Peyer's patch (tissue), 4 donors: ENCODE results near the gene SLC13A5. TPM values are rescaled to one million over a fixed set of nuclear protein-coding genes. Genes with fewer than 3 reads are reported as not detected.

Experiments
- DNase-seq, 3 donors: peaks; one replicate each; pipeline ENCODE4 v3.0.0-alpha.2; 2017 to 2019
- H3K27ac ChIP-seq, 4 donors: fragments of 200-600 bp; sonication (generic); one replicate each; pipeline ENCODE4 v1.5.1; 2016 to 2019
- H3K27me3 ChIP-seq, 2 donors: fragments of 200-600 bp; sonication (generic); one replicate each; pipeline ENCODE4 v1.5.1; 2019
- H3K36me3 ChIP-seq, 3 donors: fragments of 200-600 bp; sonication (generic); one replicate each; pipeline ENCODE4 v1.5.1; 2016 to 2019
- H3K4me1 ChIP-seq, 4 donors: fragments of 200-600 bp; sonication (generic); one replicate each; pipeline ENCODE4 v1.5.1; 2016 to 2019
- H3K4me3 ChIP-seq, 4 donors: fragments of 200-600 bp; sonication (generic); 1 replicate in 3 of 4; 2 replicates in 1 of 4; pipeline ENCODE4 v1.5.1; 2016 to 2019; ENCODE audit warnings: mild to moderate bottlenecking in 1 of 4
- H3K9me3 ChIP-seq, 4 donors: fragments of 200-600 bp; sonication (generic); one replicate each; pipeline ENCODE4 v1.5.1; 2016 to 2019; ENCODE audit warnings: mild to moderate bottlenecking in 1 of 4
- POLR2A ChIP-seq, 2 donors: fragments of 450-650 bp; IDR thresholded peaks; one replicate each; pipeline ENCODE4 v1.5.1; 2017; ENCODE audit warnings: antibody characterized with exemption in 2 of 2, mild to moderate bottlenecking in 2 of 2, moderate library complexity in 2 of 2
- total RNA-seq, 4 donors: library from RNA; depleted of rRNA; stranded (reverse); fragments of >200 nt; gene quantifications; one replicate each; pipeline ENCODE4 v1.1.0, GENCODE V29; 2016
- TF ChIP-seq, protein P1 (sequence below), 6 experiments: fragments of 450-650 bp in 4 of 6; fragments of 200-600 bp in 2 of 6; sonication (generic) in 1 of 6; IDR thresholded peaks; one replicate each; pipeline ENCODE4 v1.5.1; 2017 to 2019; ENCODE audit warnings: antibody characterized with exemption in 6 of 6, mild to moderate bottlenecking in 3 of 6, moderate library complexity in 1 of 6

SLC13A5 gene
- total RNA-seq, 4 donors from 2014 or later, result not detected

DNA sequence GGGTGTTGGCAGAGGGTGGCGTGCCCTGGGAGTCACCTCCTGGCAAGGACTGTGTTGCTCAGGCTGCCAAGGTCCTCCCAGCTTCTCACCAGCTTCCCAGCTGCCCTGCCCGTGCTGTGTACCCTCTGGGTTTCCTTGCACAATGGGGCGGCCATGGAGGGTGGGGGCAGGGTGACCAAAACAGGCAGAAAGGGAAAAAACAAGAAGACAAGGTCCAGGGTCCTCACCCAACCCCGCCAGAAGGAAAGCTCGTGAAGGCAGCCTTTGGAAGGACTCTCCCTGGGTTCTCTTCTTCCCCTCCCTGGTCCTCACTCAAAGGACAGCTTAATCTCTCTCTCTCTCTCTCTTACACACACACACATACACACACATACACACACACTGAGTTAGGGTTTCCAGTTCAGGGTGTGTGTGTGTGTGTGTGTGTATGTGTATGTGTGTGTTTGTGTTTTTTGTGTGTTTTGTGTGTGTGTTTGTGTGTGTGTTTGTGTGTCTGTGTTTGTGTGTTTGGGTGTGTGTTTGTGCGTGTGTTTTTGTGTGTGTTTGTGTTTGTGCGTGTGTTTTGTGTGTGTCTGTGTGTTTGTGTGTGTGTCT, 2.0 kb downstream of the SLC13A5 start:
- Histone ChIP-seq H3K4me3 (no peak overlapping the region), H3K36me3 (no peaks in the 10 kb centered on the region), H3K9me3 (no peaks in the 10 kb centered on the region), H3K4me1 (peaks cover 0 to 4% (median 0%) of the 10 kb centered on the region in 4 donors), H3K27me3 (peaks cover 0 to 11% of the 10 kb centered on the region in 2 donors), H3K27ac (no peak overlapping the region)
- TF ChIP-seq, protein P1, sequence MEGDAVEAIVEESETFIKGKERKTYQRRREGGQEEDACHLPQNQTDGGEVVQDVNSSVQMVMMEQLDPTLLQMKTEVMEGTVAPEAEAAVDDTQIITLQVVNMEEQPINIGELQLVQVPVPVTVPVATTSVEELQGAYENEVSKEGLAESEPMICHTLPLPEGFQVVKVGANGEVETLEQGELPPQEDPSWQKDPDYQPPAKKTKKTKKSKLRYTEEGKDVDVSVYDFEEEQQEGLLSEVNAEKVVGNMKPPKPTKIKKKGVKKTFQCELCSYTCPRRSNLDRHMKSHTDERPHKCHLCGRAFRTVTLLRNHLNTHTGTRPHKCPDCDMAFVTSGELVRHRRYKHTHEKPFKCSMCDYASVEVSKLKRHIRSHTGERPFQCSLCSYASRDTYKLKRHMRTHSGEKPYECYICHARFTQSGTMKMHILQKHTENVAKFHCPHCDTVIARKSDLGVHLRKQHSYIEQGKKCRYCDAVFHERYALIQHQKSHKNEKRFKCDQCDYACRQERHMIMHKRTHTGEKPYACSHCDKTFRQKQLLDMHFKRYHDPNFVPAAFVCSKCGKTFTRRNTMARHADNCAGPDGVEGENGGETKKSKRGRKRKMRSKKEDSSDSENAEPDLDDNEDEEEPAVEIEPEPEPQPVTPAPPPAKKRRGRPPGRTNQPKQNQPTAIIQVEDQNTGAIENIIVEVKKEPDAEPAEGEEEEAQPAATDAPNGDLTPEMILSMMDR (IDR thresholded peaks at IDR 0.05), result no peak
- no peak for TF ChIP-seq POLR2A (IDR thresholded peaks at IDR 0.05)
- no peak for DNase-seq

DNA sequence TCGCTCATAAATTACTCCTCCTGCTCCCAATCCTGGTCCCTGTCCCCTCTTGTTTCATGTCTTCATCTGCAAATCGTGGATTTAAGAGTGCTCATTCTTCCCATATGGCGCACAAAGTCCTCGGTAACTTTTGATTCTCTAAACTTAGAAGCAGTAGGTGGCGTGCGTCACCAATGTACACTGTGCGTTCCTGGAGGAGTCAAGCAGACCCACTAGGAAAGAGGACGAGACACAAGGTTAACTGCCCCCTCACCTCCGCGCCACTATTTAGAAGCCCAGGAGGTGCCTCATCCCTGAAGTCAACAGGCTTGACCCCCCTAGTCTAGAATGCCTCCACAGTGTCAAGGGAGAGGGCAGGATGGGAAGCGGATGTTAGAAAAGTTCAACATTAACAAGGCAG, 2.9 kb downstream of the SLC13A5 start:
- Histone ChIP-seq H3K4me1 (peaks cover 0 to 4% (median 0%) of the 10 kb centered on the region in 4 donors), H3K4me3 (no peak overlapping the region), H3K36me3 (no peaks in the 10 kb centered on the region), H3K9me3 (no peaks in the 10 kb centered on the region), H3K27ac (no peak overlapping the region), H3K27me3 (peaks cover 0 to 11% of the 10 kb centered on the region in 2 donors)
- TF ChIP-seq, protein P1 (IDR thresholded peaks at IDR 0.05), result no peak
- no peak for TF ChIP-seq POLR2A (IDR thresholded peaks at IDR 0.05)
- DNase-seq, result no peak

DNA sequence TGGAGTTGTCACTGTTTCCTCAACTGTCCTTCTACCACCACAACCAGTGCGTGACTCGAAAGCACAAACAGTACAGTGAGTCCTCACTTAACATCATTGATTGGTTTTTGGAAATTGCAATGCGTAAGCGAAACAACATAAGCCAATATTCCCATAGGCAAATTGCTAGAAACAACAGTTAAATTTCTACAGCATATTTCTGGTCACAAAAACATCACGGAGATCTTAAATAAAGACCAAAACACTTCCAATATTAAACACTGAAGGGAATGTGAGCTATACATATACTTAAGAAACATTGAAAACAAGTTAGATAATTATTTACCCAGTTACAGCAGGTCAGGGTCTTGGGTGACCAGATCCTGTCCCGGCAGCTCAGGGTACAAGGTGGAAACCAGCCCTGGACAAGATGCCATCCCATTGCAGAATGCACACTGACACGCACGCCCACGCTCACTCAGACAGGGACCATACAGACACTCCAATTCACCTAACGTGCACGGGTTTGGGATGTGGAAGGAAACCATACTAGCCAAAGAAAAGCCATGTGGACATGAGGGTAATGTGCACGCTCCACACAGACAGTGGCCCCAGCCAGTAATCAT, 4.7 kb downstream of the SLC13A5 start:
- Histone ChIP-seq H3K4me1 (peaks cover 0 to under 1% (median 0%) of the 10 kb centered on the region in 4 donors), H3K27ac (no peak overlapping the region), H3K4me3 (no peak overlapping the region), H3K9me3 (no peaks in the 10 kb centered on the region), H3K36me3 (no peaks in the 10 kb centered on the region), H3K27me3 (peaks cover 0 to 3% of the 10 kb centered on the region in 2 donors)
- no peak for DNase-seq
- TF ChIP-seq, protein P1 (IDR thresholded peaks at IDR 0.05), result no peak
- no peak for TF ChIP-seq POLR2A (IDR thresholded peaks at IDR 0.05)

DNA sequence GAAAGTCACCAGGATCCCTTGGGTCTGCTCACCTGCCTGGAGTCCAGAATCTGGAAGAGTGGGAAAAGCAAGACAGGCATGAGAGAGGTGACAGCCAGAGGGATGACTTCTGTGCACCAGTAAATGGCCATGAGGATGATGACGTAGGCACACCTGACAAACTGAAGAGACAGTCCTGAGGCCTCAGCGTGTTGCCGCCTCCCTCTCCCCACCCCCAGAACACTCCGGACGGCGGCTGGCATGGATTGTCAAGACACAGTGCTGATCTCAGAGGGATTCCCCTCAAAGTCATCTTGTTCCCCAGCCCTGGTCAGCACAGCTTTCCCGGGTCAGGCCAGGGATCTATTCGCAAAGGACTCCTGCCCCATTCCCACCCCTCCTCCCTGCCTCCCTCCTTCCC, 6.2 kb downstream of the SLC13A5 start:
- H3K9me3 ChIP-seq, result no peaks in the 10 kb centered on the region
- no peaks in the 10 kb centered on the region for H3K4me1 ChIP-seq
- H3K27ac ChIP-seq, result no peak overlapping the region
- TF ChIP-seq POLR2A (IDR thresholded peaks at IDR 0.05), result no peak
- TF ChIP-seq, protein P1 (IDR thresholded peaks at IDR 0.05), result no peak
- H3K36me3 ChIP-seq, result no peaks in the 10 kb centered on the region
- peaks cover 0 to 3% of the 10 kb centered on the region in 2 donors for H3K27me3 ChIP-seq
- no peak overlapping the region for H3K4me3 ChIP-seq
- no peak for DNase-seq

DNA sequence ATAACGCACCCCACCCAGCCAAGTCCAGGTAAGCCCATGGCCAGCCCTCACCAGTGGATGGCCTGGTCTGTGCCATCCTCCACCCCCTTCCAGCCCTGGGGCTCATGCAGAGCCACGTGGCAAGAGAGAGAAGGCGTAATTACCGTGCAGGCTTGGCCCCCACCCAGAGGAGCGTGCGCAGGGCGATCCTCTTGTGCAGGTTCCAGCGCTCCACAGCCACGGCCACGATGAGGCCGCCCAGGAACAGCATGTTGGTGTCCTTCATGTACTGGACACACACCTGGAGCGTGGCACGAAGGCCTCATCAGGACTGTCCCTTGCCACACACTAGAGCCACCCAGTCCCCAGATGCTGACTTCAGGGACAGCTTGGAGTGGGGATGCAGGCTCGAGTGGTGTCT, 6.7 kb downstream of the SLC13A5 start:
- no peak overlapping the region for H3K27ac ChIP-seq
- TF ChIP-seq, protein P1 (IDR thresholded peaks at IDR 0.05), result no peak
- no peak for TF ChIP-seq POLR2A (IDR thresholded peaks at IDR 0.05)
- no peaks in the 10 kb centered on the region for H3K36me3 ChIP-seq
- H3K4me1 ChIP-seq, result no peaks in the 10 kb centered on the region
- no peak for DNase-seq
- H3K9me3 ChIP-seq, result no peaks in the 10 kb centered on the region
- no peak overlapping the region for H3K4me3 ChIP-seq
- no peaks in the 10 kb centered on the region for H3K27me3 ChIP-seq
